Measurements from ENCODE around the gene CSPG4.

Gene CSPG4

GRCh38 chr15:75659141-75659771, 53.4 kb downstream of the CSPG4 start:
- H3K9me3 Mint-ChIP-seq = no peaks in the 10 kb centered on the region
- peaks cover 10% of the 10 kb centered on the region for H3K27me3 Mint-ChIP-seq
- no peaks in the 10 kb centered on the region for H3K36me3 Mint-ChIP-seq
- H3K4me1 Mint-ChIP-seq = no peaks in the 10 kb centered on the region
- H3K27ac Mint-ChIP-seq = no peak overlapping the region
- DNase-seq = no peak
- no peak overlapping the region for H3K4me3 Mint-ChIP-seq
- CTCF ChIA-PET = interaction anchor here (0.6 kb wide), 1 partner anchor 239 kb away, joined by 3 read pairs; no protein-coding TSS in a partner anchor

- Mint-ChIP-seq H3K27ac (no peak overlapping the region), H3K4me3 (no peak overlapping the region), H3K9me3 (no peaks in the 10 kb centered on the region), H3K4me1 (peaks cover 3% of the 10 kb centered on the region), H3K27me3 (peaks cover 10% of the 10 kb centered on the region), H3K36me3 (no peaks in the 10 kb centered on the region)
- no peak for DNase-seq
- CTCF ChIA-PET = no interaction called here
These were observed 55.8 kb downstream of the CSPG4 start for GRCh38 chr15:75656813-75657212.

GRCh38 chr15:75656331-75656730, 56.3 kb downstream of the CSPG4 start:
- Mint-ChIP-seq H3K27ac (no peak overlapping the region), H3K4me3 (no peak overlapping the region), H3K9me3 (no peaks in the 10 kb centered on the region), H3K4me1 (peaks cover 8% of the 10 kb centered on the region), H3K36me3 (no peaks in the 10 kb centered on the region), H3K27me3 (peaks cover 10% of the 10 kb centered on the region)
- CTCF ChIA-PET = no interaction called here
- no peak for DNase-seq

GRCh38 chr15:75655931-75656330, 56.7 kb downstream of the CSPG4 start:
- no peaks in the 10 kb centered on the region for H3K36me3 Mint-ChIP-seq
- no peak for DNase-seq
- CTCF ChIA-PET = no interaction called here
- H3K4me3 Mint-ChIP-seq = no peak overlapping the region
- H3K27me3 Mint-ChIP-seq = peaks cover 10% of the 10 kb centered on the region
- H3K4me1 Mint-ChIP-seq = peaks cover 12% of the 10 kb centered on the region
- H3K9me3 Mint-ChIP-seq = no peaks in the 10 kb centered on the region
- H3K27ac Mint-ChIP-seq = no peak overlapping the region

GRCh38 chr15:75654201-75654907, 58.3 kb downstream of the CSPG4 start:
- H3K27me3 Mint-ChIP-seq = peaks cover 16% of the 10 kb centered on the region
- peaks cover 13% of the 10 kb centered on the region for H3K4me1 Mint-ChIP-seq
- H3K27ac Mint-ChIP-seq = no peak overlapping the region
- DNase-seq = no peak
- H3K36me3 Mint-ChIP-seq = no peaks in the 10 kb centered on the region
- no peak overlapping the region for H3K4me3 Mint-ChIP-seq
- H3K9me3 Mint-ChIP-seq = no peaks in the 10 kb centered on the region
- CTCF ChIA-PET = interaction anchor here (1.2 kb wide), 1 partner anchor 57 kb away, joined by 3 read pairs; no protein-coding TSS in a partner anchor

- Mint-ChIP-seq H3K9me3 (no peaks in the 10 kb centered on the region), H3K27me3 (peaks cover 26% of the 10 kb centered on the region), H3K4me1 (peaks cover 13% of the 10 kb centered on the region), H3K27ac (no peak overlapping the region), H3K4me3 (no peak overlapping the region), H3K36me3 (no peaks in the 10 kb centered on the region)
- DNase-seq = no peak
- CTCF ChIA-PET = interaction anchor here (1.2 kb wide), 1 partner anchor 57 kb away, joined by 3 read pairs; no protein-coding TSS in a partner anchor
These were observed 59.2 kb downstream of the CSPG4 start for GRCh38 chr15:75653347-75653913.

GRCh38 chr15:75651810-75652543, 60.7 kb downstream of the CSPG4 start:
- no peak overlapping the region for H3K4me3 Mint-ChIP-seq
- CTCF ChIA-PET = interaction anchor here (0.8 to 1.3 kb wide), 4 partner anchors 10 to 54 kb away, joined by 3 to 5 read pairs (median 4); partner anchors contain the start of gene IMP3
- no peak for DNase-seq
- peaks cover 39% of the 10 kb centered on the region for H3K27me3 Mint-ChIP-seq
- no peaks in the 10 kb centered on the region for H3K36me3 Mint-ChIP-seq
- H3K27ac Mint-ChIP-seq = peak overlapping the region; percentile 14
- no peaks in the 10 kb centered on the region for H3K9me3 Mint-ChIP-seq
- H3K4me1 Mint-ChIP-seq = peaks cover 16% of the 10 kb centered on the region

- no peak overlapping the region for H3K4me3 Mint-ChIP-seq
- CTCF ChIA-PET = interaction anchor here (0.8 to 1.3 kb wide), 4 partner anchors 9 to 53 kb away, joined by 3 to 5 read pairs (median 4); partner anchors contain the start of gene IMP3
- no peak for DNase-seq
These were observed 61.5 kb downstream of the CSPG4 start for GRCh38 chr15:75650908-75651809.

GRCh38 chr15:75649848-75650247, 62.8 kb downstream of the CSPG4 start:
- no peak overlapping the region for H3K27ac Mint-ChIP-seq
- no peak for DNase-seq
- no peaks in the 10 kb centered on the region for H3K36me3 Mint-ChIP-seq
- no peaks in the 10 kb centered on the region for H3K9me3 Mint-ChIP-seq
- no peak overlapping the region for H3K4me3 Mint-ChIP-seq
- peaks cover 25% of the 10 kb centered on the region for H3K4me1 Mint-ChIP-seq
- CTCF ChIA-PET = interaction anchor here (0.7 to 1.5 kb wide), 3 partner anchors 9 to 282 kb away, joined by 3 to 4 read pairs (median 3); partner anchors contain the start of gene IMP3
- H3K27me3 Mint-ChIP-seq = peaks cover 55% of the 10 kb centered on the region

More at GRCh38 chr15:75650908-75651809, 61.5 kb downstream of the CSPG4 start:
- Mint-ChIP-seq H3K27me3 (peaks cover 47% of the 10 kb centered on the region), H3K36me3 (no peaks in the 10 kb centered on the region), H3K9me3 (no peaks in the 10 kb centered on the region), H3K4me1 (peaks cover 24% of the 10 kb centered on the region), H3K27ac (peak overlapping the region; percentile 43)

- H3K4me1 Mint-ChIP-seq = peaks cover 25% of the 10 kb centered on the region
- DNase-seq = no peak
- no peaks in the 10 kb centered on the region for H3K9me3 Mint-ChIP-seq
- no peak overlapping the region for H3K27ac Mint-ChIP-seq
- peaks cover 56% of the 10 kb centered on the region for H3K27me3 Mint-ChIP-seq
- H3K36me3 Mint-ChIP-seq = no peaks in the 10 kb centered on the region
- peak overlapping the region; percentile 76 for H3K4me3 Mint-ChIP-seq
- CTCF ChIA-PET = interaction anchor here (0.7 to 1.5 kb wide), 3 partner anchors 9 to 281 kb away, joined by 3 to 4 read pairs (median 3); partner anchors contain the start of gene IMP3
These were observed 63.4 kb downstream of the CSPG4 start for GRCh38 chr15:75649045-75649761.

GRCh38 chr15:75648156-75649000, 64.3 kb downstream of the CSPG4 start:
- H3K9me3 Mint-ChIP-seq = no peaks in the 10 kb centered on the region
- peaks cover 25% of the 10 kb centered on the region for H3K4me1 Mint-ChIP-seq
- peak overlapping the region; percentile 64 for H3K27ac Mint-ChIP-seq
- no peak for DNase-seq
- H3K4me3 Mint-ChIP-seq = peak overlapping the region; percentile 76
- H3K27me3 Mint-ChIP-seq = peaks cover 61% of the 10 kb centered on the region
- CTCF ChIA-PET = interaction anchor here (1.0 to 2.2 kb wide), 6 partner anchors 11 to 281 kb away, joined by 3 to 15 read pairs (median 4); partner anchors contain the start of gene MAN2C1
- no peaks in the 10 kb centered on the region for H3K36me3 Mint-ChIP-seq

All from activated naive CD4-positive, alpha-beta T cell treated with anti-CD3 and anti-CD28 coated beads, Interleukin-2, amount 10 ng/mL, durations not matched to agents 7 days and 5 days (primary cell).